Right renal cortex interstitium (tissue), 3 donors: ENCODE results near the gene SCARB1. TPM values are rescaled to one million over a fixed set of nuclear protein-coding genes. Genes with fewer than 3 reads are reported as not detected.
A peak's percentile ranks its signal among the peaks of the same experiment; 100 is the strongest.

Experiments
- DNase-seq, 3 donors: peaks; one replicate each; pipeline ENCODE4 v3.0.0-alpha.2; 2013; ENCODE audit warnings: low read depth in 3 of 3, low spot score in 2 of 3
- polyA plus RNA-seq, 3 donors: library from polyadenylated mRNA; unstranded; fragments of 120-200 nt; gene quantifications; one replicate each; pipeline ENCODE4 v1.2.1, GENCODE V29; 2013; ENCODE audit not compliant: insufficient read length in 3 of 3

Gene SCARB1
- polyA plus RNA-seq, 3 donors, result 18.5 to 24.4 (median 21.1) TPM

DNA sequence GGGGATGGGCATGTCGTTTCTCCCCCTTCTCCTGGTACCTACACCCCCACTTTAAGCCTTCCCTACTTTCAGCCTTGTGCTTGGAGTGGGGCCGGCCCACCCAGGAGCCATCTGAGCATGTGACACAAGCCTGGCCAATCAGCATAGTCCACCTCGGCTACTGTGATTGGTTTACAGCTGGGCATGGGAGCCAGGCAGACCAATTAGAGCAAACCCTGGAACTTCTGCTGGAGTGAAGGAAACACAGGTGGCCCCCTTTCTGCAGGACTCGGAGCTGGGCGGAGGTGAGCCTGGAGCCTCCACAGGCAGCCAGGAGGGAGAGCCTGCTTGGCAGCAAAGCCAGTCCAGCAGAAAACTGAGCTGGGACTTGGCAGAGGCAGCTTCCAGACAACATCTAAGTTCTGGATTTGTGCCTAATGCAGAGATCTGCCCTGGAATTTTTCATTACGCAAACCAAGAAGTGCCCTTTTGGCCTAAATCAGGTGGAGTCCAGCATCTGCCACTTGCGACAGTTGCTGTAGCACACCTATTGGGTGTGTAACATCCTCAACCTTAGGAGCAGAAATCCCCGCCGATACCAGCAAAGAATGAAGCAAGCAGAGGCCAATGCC lies 59.5 kb downstream of the SCARB1 start:
- DNase-seq, result no peak

DNA sequence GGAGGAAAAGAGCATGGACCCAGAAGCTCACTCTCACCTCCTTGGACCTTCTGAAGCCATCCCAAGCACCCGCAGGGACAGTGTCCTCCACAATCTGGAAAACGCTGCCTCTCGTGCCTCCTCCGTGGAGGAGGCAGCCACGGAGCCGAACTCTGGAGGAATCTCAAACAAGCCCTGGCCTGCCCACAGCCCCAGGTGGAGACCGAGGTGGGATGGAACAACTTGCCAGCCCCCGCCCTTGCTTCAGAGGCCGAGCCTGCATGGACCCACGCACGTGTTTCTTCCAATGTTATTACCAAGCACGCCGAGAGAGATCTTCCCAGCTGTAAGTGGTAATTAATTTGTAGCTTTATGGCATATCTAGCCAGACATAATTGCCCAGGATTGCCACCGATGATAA lies 61.3 kb downstream of the SCARB1 start:
- DNase-seq, result no peak

DNA sequence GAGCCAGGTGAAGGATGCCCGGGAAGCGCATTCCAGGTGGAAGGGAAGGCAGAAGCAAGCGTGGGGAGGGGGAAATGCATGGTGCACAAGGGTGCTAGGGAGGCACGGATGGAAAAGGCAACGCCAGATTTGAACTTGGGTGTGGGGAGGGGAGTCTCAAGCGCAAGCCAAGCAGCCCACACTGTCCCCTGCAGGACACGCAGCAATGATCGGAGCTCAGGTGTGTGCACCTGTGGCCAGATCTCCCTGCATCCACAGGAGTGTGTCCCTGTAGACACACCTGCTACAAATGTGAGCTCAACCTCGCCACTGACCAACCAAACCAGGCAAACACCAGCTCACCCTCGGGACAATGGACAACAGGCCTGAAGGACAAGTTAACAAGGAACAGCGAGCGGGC lies 63.2 kb downstream of the SCARB1 start:
- no peak for DNase-seq

DNA sequence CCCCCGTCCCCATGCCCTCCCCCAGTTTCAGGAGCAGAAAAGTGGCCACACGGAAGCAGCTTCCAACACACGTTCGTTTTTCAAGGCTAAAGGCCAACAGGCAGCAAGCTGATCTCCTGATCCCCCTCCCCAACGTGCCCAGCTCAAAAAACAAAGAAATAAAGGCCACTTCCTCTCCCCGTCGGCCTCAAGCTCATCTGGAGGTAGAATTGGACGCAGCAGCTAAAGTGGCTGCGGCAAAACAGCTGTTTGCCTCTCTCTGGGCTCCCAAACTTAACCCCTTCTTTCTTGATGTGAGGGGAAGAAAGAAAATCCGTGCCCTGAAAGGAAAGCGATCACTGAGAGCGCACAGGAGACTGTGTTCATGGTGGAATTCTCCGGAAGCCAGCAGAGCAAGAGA lies 66.3 kb downstream of the SCARB1 start:
- no peak for DNase-seq

DNA sequence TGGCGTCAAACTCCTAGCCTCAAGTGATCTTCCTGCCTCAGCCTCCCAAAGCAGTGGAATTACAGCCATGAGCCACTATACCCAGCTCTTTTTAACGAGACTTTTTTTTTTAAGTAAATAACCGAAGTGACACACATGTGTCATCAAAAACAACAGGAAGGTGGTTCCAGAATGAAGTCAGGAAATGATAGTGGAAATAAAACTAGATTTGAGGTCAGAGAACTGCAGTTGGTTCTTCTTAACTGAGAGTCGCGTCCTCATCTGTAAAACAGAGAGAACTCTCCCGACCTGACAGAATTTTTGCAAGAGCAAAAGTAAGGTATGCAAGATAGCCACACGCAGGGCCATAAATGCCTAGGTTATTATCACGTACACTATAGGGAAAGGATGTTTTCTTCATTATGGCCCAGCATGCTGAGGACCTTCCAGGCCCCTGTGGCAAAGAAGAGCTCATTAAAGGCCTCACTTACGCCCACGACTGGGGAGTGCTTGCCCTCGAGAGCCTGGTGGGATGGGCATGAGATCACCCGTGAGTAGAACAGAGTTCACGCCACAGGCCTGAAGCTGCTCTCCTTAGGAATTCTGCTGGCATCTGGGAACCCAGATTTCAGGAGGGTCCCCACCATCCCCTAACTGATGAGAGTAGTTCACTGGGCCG lies 67.2 kb downstream of the SCARB1 start:
- DNase-seq, result no peak

DNA sequence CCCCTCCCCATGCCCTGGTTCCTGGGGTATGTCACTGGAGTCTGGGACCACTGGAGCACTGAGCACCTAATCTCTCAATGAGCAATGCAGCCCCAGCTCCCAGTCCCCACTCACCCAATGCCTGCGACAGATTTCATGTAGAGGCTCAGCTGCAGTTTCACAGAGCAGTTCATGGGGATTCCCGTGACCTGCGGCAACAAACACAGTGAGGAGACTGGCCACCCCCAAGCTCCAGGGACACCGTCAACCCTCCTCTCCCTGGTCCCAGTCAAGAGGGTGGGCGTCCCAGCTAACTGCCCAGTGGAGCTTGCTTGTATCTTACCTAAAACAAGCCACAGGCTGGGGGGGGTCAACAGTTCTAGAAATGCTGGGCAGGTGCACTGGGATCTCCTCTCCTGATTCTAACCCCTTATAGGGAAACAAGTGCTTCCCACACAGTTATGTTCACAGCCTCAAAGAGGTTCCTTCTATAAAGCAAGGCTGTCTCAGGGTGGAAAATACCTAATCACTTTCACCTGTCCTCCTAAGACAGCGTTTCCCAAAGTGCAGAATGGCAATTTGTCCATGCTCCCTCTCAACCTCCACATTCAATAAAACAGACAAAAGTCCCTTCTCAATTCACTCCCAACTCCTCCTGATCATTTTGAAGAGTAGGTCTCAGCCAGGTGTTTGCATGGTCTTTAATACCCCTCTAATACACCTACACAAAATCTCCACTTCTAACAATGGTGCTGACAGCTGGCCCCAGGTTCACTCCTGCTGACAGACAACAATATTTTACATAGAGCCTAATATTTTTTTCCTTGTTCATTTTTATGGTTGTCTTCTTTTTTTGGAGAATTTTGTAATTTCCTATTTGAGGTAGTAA lies 68.3 kb downstream of the SCARB1 start:
- no peak for DNase-seq

DNA sequence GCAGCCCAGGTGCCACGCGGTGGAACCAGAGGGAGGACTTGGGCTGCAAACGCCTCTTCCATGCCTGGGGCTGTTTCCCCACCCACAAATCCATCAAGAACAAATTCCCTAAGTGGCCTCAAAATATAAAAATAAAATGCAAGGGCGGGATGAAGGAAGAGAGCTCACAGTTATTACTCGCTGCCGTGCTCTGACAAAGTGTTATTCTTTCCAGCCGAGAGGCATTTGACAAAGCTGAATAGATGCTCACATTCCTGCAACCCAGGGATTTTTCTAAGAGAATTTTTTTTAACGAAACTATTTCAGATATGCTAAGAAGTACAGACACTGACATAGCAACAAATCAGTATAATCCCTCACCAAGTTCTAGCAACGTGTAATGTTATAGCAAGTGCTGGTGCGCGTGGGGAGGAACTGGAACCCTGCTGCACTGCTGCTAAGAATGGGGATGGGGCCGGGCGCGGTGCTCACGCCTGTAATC lies 70.7 kb downstream of the SCARB1 start:
- no peak for DNase-seq

DNA sequence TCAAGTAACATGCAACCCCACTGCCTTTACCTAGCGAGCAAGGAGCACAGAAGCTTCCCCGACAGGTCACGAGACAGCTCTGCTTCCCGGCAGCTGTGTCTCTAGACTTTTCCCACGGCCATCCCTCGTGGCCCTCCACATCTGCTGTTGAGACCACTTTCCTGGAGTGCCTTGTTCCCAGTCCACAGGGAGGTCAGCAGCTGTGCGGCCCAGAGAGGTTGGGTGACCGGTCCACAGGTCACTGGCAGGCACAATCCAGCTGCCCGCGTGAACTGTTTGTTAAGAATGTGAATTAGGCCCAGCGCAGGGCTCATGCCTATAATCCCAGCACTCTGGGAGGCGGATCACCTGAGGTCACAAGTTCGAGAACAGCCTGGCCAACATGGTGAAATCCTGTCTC lies 71.5 kb downstream of the SCARB1 start:
- no peak for DNase-seq

DNA sequence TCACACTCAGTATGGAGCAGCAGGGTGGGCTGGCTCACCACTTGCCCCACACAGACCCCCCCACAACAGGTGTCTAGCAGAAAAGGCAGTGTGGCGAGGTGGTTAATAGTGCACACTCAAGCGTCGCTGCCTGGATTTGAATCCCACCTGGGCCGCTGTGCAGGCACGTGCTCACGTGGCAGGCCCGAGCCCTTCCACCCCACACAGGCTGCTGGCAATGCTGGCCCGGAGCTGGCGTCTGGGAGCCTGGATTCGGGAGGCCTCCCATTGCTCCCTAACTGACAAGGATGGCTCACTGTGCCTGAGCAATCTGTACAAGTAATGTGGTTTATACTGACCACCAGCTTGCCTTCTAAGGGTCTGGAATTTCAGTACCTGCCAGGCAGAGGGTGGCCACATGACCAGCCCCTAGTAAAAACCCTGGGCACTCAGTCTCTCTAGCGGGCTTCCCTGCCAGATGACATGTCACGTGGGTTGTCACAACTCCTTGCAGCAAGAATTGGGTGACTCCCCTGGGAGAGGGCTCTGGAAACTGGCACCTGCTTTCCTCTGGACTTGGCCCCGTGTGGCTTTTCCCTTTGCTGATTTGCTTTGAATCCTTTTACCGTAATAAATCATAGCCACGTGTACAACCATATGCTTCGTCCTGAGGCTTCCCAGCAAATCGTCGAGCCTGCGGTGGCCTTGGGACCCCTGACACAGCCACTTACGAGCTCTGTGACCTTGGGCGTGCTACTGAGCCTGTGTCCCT lies 72.8 kb downstream of the SCARB1 start:
- DNase-seq, result no peak

DNA sequence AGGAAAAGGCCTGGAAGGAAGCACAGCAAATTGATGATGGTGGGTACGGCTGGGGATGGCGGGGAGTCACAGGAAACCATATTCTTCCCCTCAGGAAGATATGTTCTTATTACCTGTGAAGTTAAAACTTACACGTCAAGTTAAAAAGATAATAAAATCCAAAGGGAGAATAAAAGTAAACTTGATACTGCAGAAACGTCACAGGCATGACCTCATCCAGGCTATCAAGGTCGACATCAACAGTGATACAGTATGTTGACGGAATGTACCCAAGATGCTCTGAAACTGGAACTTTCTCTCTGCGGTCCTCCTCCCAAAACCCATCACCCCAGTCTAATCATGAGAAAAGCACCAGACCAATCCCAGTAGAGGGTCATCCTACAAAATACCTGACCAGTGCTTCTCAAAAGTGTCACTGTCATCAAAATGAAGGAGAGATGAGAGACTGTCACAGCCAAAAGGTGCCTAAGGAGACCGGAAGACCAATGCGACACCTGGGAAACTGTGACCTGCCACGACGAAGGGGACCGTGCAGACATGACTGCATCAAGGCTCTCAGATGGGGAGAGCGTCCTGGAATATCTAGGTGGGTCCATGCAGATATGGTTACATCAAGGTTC lies 74.6 kb downstream of the SCARB1 start:
- DNase-seq, result no peak

DNA sequence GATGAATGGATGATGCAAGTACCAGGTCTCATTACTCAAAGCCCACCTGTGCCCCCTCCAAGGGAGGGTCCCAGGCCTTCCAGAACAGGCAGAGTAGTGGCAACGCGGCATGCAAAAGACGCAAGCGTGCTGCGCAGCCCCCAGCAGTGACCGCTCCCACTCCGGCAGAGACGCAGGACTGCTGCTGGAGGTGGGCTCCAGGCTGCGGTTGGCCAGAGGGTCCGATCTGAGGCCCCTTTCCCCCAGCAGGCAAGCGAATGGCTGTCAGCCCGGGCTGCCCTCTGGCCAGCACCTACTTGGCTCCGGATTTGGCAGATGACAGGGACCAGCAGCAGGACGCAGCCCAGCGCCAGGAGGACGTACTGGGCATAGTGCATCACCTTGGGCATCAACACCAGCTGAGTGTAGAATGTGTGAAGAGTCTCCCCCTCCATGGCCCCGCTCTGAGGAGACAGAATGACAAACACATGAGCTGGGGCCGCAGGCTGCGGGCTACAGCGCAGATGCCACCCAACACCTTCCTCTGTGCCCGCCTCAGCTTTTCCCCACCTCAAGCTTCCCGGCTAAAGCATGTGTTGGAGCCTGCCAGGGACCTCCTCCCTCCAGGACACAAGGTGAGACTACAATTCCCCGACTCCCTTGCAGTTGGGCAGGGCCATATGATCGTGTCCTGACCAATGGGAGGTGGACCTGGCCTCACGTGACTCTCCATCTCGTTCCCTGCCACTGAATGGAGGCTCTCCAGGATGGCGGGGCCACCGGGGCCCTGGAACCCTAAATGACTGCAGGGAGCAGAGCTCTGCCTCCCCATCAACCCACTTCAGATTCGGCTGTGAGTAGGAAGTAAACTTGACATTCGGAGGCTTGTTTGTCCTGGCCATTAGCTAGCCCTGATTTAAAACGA lies 77.4 kb downstream of the SCARB1 start:
- DNase-seq, result peak; percentile 78 to 89 (median 82)

DNA sequence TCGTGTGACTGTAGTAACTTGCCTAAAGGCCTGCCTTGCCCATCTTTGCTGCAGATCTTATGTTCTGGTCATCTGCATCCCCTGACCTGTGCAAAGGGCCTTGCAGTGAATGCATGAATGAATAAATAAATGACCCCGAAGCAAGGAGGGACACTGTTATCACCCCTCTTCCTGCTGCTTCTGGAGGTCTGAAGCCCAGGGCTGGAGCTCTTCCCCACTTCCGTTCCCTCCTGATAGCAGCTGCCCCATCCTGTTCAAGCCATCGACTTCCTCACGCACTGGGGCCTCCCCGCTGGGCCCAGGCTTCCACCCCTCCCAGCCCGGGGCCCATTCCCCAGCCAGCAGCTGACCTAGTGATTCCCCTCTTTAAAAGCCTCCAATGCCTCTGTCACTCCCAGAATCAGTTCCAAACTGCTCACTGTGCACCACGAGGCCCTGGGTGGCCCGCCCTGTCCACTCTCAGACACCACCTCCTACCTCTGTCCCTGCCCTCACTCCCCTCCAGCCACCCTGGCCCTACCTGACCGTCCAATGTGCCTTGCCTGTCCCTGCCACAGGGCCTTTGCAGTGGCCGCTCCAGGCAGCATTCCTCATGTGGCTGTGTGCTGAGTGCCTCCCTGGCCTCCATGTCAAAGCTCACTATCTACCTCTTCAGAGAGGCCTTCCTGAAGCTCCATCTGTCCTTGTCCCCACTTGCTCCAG lies 78.6 kb downstream of the SCARB1 start:
- no peak for DNase-seq

DNA sequence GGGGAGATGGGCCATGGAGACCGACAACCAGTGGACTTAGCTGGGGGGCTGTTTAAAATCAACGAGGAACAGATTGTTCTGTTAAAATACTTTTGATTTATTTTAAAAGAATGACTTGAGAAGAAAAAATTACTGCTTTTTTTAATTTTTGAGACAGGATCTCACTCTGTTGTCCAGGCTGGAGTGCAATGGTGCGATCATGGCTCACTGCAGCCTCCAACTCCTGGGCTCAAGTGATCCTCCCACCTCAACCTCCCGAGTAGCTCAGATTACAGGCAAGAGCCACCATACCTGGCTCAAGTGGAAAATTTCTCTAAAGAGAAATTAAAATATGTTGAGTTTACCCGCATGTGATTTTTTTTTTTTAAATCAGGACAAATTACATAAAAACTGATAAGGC lies 80.6 kb downstream of the SCARB1 start:
- no peak for DNase-seq

DNA sequence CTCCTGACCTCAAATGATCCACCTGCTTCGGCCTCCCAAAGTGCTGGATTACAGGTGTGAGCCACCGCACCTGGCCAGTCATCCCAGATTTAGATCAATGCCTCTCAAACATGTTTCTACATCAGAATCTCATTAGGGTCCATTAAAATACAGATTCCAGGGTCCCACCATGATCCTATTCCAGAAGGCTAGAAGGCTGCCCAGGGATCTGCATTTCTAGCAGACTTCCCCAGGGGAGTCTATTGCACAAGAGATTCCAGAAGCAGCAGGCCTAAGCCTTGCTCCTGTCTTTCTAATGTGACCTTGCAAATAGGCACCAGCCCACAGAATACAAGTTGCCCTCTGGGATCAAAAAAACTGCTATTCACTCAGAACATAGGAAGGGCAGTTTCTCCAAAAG lies 81.5 kb downstream of the SCARB1 start:
- no peak for DNase-seq

DNA sequence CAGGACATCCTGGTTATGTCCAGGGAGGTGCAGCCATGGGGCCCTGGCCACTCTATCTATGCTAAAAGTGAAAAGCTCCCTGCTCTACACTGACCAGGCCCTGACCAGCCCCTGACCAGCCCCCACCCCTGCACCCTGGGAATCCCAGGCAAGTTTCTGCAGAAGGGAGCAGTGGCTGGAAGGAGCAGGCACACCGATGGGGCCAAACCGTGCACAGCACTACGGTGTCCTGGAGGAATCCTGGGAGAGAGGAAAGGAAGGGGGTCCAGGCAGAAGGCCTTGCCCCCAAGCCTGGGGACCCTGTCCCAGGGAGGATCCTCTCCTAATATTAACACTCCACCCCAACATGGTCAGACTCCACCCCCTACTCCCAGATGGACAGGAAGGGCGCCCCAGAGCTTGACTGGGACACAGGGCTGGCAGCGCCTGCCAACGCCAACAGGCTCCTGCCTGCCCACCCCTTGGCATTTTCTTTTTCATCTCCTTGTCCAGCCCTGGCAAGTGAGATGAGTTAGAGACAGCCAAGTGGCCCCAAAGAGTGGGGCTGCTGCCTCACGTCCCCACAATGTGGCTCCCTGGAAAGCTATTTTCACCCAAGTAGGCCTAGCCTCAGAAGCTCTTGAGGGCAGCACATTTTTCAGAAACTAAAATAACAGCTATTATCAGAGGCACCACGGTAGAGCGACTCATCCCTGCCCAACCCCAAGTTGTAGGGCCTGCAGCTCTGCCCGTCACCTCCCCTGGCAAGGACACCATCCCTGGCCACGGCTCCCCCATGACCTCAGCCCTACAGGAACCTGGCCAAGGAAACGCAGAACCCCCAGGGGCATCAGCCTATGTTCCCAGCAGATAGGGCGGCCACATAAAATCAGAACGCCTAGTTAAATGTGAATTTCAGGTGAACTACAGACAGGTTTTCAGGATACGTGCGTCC lies 82.6 kb downstream of the SCARB1 start:
- no peak for DNase-seq

DNA sequence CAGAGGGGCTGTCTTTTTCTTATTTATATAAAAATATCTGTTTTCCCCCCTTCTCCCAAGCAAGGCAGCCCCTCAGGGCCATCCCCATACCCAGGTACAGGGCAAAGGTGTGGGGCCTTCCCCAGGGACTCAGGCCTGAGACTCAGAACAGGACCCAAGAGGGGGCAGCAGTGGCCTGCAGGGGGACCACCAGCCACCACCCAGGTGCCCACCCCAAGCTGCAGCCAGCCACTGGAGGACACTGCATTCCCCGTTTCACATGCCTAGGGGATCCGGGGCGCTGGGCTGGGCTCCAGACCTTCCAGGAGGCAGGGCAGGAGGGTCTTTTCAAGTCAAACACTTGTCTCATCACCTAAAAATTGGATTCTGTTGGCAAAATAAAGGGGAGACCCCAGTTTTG lies 83.3 kb downstream of the SCARB1 start:
- no peak for DNase-seq

DNA sequence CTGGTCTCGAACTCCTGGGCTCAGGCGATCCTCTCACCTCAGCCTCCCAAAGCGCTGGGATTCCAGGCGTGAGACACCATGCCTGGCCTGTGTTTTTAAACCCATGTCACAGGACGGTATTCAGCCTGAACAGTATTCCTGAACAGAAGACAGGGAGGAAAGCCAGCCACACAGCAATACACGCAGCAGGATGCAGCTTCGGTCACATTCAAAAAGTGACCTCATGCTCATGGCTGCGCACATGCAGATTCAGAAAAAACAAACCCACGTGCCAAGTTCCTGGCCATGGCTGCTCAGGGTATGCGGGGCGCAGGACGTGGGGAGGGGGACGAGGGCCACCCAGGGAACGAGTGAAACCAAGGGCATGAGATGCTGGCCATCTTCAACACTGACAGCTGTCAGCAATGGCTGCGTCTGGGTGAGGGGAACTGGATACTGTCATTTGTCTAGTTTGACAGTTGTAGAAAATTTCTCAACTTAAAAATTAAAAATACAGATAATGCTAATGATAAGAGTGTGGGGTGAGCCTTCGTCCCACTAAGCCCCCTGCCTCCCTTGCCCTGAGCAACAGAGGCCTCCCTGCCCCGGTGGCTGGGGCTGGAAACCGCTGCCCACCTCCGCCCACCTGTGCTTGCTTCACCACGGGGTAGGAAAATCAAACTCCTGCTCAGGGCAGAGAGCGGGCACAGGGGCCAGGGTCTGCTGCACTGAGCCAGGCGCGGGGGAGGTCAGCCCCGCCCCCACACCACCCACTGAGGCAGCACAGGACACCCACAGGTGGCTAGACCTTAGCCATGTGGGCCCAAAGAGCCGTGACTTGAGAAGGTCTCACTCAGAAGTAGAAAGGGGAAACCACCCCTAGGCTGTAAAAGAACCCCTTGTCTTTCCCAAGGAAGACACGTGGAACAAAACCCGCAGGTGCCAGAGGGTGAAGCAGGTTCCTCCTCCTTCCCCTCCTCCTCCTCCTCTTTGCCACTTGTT lies 84.2 kb downstream of the SCARB1 start:
- DNase-seq, result no peak
